ENCODE results near the gene CD2BP2.

GRCh38 chr16:30369938-30370455 lies 14.9 kb upstream of the CD2BP2 start:
- TF ChIP-seq CTCF (IDR thresholded peaks at IDR 0.05; ENCODE audit: insufficient read depth, low read length, poor library complexity, severe bottlenecking) (no peak), EZH2phosphoT487 (conservative IDR thresholded peaks at IDR 0.05; ENCODE audit: low read length) (no peak)

All from SU-DHL-6 (cell line).